DMS153 treated with DMSO at 0.1 percent for 48 hours (cell line): ENCODE data around the gene PCNX1.
"Not testable (repeated sequence)": the region's sequence is repeated elsewhere in the genome, so short reads cannot be mapped to it uniquely, and the experiment has no call there.

Experiments
- DNase-seq: peaks from one replicate; lab custom pipeline; 2025; ENCODE audit not compliant: unreplicated experiment; lab: John Stamatoyannopoulos, UW

The PCNX1 gene

GRCh38 chr14:70907176-70907995 lies at the start of gene PCNX1:
Gene PCNX1, plus strand, starts transcription at chr14:70907459. Its CDS starts 392 bp downstream, at chr14:70907851.
- DNase-seq = peak; percentile 68

GRCh38 chr14:70857496-70857890 lies 49.8 kb upstream of the PCNX1 start:
- DNase-seq = no peak

- DNase-seq = no peak
These were observed 48.6 kb upstream of the PCNX1 start for GRCh38 chr14:70858641-70859040.

GRCh38 chr14:70866992-70867391 lies 40.3 kb upstream of the PCNX1 start:
- DNase-seq = not testable (repeated sequence)

- no peak for DNase-seq
These were observed 36.3 kb upstream of the PCNX1 start for GRCh38 chr14:70871001-70871400.

GRCh38 chr14:70871863-70872677 lies 35.2 kb upstream of the PCNX1 start:
- no peak for DNase-seq

GRCh38 chr14:70872678-70873020 lies 34.6 kb upstream of the PCNX1 start:
- DNase-seq = no peak

- no peak for DNase-seq
These were observed 33.6 kb upstream of the PCNX1 start for GRCh38 chr14:70873627-70874026.

- not testable (repeated sequence) for DNase-seq
These were observed 31.3 kb upstream of the PCNX1 start for GRCh38 chr14:70875811-70876460.

- no peak for DNase-seq
These were observed 27.8 kb upstream of the PCNX1 start for GRCh38 chr14:70879448-70879847.

- not testable (repeated sequence) for DNase-seq
These were observed 26.4 kb upstream of the PCNX1 start for GRCh38 chr14:70880888-70881287.

GRCh38 chr14:70881549-70882177 lies 25.6 kb upstream of the PCNX1 start:
- DNase-seq = no peak

GRCh38 chr14:70882776-70883492 lies 24.3 kb upstream of the PCNX1 start:
- DNase-seq = no peak

GRCh38 chr14:70884595-70885342 lies 22.5 kb upstream of the PCNX1 start:
- DNase-seq = no peak

GRCh38 chr14:70885343-70886022 lies 21.8 kb upstream of the PCNX1 start:
- no peak for DNase-seq

GRCh38 chr14:70886421-70887206 lies 20.6 kb upstream of the PCNX1 start:
- DNase-seq = no peak

- DNase-seq = no peak
These were observed 20.0 kb upstream of the PCNX1 start for GRCh38 chr14:70887207-70887681.

- no peak for DNase-seq
These were observed 19.3 kb upstream of the PCNX1 start for GRCh38 chr14:70887737-70888499.
